K562 (cell line): Measurements from ENCODE around the gene USP13. TPM values are rescaled to one million over a fixed set of nuclear protein-coding genes. Genes with fewer than 3 reads are reported as not detected.

Experiments used
- E2F4 ChIP-seq: sonication (generic); formaldehyde crosslinking; IDR thresholded peaks from 2 replicates; pipeline ENCODE4 v1.8.0; 2022; ENCODE audit warnings: mild to moderate bottlenecking, low read depth, missing genetic modification reagents
- ETS1 ChIP-seq: conservative IDR thresholded peaks from 2 replicates; pipeline ENCODE4 v1.6.1; 2011; ENCODE audit warnings: low read depth, mild to moderate bottlenecking, low read length; ENCODE audit not compliant: control insufficient read depth
- HIVEP1 ChIP-seq: fragments of 250-450 bp; sonication (Bioruptor Pico); IDR thresholded peaks from 2 replicates; pipeline ENCODE4 v1.4.0; 2020; ENCODE audit warnings: mild to moderate bottlenecking
- IRF1 ChIP-seq: sonication (generic); formaldehyde crosslinking; IDR thresholded peaks from 2 replicates; pipeline ENCODE4 v1.8.0; 2022; ENCODE audit warnings: missing genetic modification reagents, mild to moderate bottlenecking, borderline replicate concordance
- RBM34 ChIP-seq: fragments of 200-400 bp; formaldehyde crosslinking; IDR thresholded peaks from 2 replicates; pipeline ENCODE4 v1.6.1; 2018; ENCODE audit warnings: low read length, borderline replicate concordance; ENCODE audit not compliant: insufficient read depth
- ZNF407 ChIP-seq: fragments of 450-650 bp; IDR thresholded peaks from 2 replicates; pipeline ENCODE4 v1.6.1; 2016; ENCODE audit warnings: low read depth
- polyA plus RNA-seq, 8 experiments: library from polyadenylated mRNA; depleted of rRNA in 4 of 8; stranded (reverse) in 5 of 8; unstranded in 3 of 8; fragments of >200 nt; fragmentation: Nextera tagmentation in 2 of 8; fragmentation: Illumina TruSeq in 1 of 8; extraction: Ambion mirVana in 2 of 8; extraction: Trizol in 1 of 8; gene quantifications; 2 replicates each; pipeline versions ENCODE4 v1.2.1 to v1.2.3, GENCODE V29; 2011 to 2014; ENCODE audit warnings: inconsistent platforms in 1 of 8, missing spikeins in 1 of 8
- total RNA-seq, 7 experiments: library from RNA; depleted of rRNA in 6 of 7; stranded (reverse); fragments of >200 nt in 6 of 7; fragmentation: Illumina TruSeq in 2 of 7; extraction: Trizol in 2 of 7; gene quantifications; 2 replicates each; pipeline versions ENCODE4 v1.2.1 to v1.2.3, GENCODE V29; 2011 to 2021; ENCODE audit warnings: low replicate concordance in 1 of 7

Gene USP13
- total and polyA plus RNA-seq, 9 of the 15 experiments (the other 6 are each of a cell fraction or from before 2014, with no cell fraction given), result 0.11 to 2.3 (median 0.51) TPM

- no peak for TF ChIP-seq E2F4 (CRISPR knock-in tag)
- TF ChIP-seq RBM34, result no peak
- no peak for TF ChIP-seq ZNF407
- TF ChIP-seq HIVEP1, result no peak
- no peak for TF ChIP-seq IRF1 (CRISPR knock-in tag)
- no peak for TF ChIP-seq ETS1
These were observed 15.6 kb downstream of the USP13 start (continued) for GRCh38 chr3:179668429-179668828.
